ENCODE measurements around the gene ABL2. TPM values are rescaled to one million over a fixed set of nuclear protein-coding genes. Genes with fewer than 3 reads are reported as not detected.
"Not testable (repeated sequence)": the region's sequence is repeated elsewhere in the genome, so short reads cannot be mapped to it uniquely, and the experiment has no call there.

Gene ABL2
- total and polyA plus RNA-seq, 7 donors, result 1.2 to 32.6 (median 10.3) TPM

DNA sequence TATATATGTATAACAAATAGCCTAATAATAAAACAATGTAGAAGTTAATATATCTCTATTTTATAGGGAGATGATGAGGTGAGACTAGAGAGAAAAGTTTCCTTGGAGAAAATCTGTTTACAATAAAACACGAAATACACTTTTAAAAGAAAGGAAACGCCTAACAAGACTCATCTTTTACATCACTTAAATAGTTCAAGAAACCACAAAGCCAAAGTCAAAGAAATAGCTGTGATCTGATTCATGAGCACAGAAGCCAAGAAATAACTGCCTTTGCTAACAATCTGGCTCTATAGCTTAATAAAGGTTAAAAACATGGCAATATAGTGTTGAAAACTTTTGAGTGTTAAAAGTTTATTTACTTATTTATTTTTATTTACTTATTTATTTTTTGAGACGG, 86.2 kb downstream of the ABL2 start:
- H3K27ac ChIP-seq, result peak overlapping the region; percentile 51 to 74 (median 70)
- H3K4me3 ChIP-seq, result peak overlapping the region in 1 of 4 donors; percentile 23
- H3K4me1 ChIP-seq, result peaks cover 0 to 51% (median 30%) of the 10 kb centered on the region in 4 donors
- H3K27me3 ChIP-seq, result no peaks in the 10 kb centered on the region
- WGBS, 2 donors, result 59 to 79% methylated on average over 3 of the region's 3 CpGs
- no peak for DNase-seq
- TF ChIP-seq, protein P1, sequence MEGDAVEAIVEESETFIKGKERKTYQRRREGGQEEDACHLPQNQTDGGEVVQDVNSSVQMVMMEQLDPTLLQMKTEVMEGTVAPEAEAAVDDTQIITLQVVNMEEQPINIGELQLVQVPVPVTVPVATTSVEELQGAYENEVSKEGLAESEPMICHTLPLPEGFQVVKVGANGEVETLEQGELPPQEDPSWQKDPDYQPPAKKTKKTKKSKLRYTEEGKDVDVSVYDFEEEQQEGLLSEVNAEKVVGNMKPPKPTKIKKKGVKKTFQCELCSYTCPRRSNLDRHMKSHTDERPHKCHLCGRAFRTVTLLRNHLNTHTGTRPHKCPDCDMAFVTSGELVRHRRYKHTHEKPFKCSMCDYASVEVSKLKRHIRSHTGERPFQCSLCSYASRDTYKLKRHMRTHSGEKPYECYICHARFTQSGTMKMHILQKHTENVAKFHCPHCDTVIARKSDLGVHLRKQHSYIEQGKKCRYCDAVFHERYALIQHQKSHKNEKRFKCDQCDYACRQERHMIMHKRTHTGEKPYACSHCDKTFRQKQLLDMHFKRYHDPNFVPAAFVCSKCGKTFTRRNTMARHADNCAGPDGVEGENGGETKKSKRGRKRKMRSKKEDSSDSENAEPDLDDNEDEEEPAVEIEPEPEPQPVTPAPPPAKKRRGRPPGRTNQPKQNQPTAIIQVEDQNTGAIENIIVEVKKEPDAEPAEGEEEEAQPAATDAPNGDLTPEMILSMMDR (IDR thresholded peaks at IDR 0.05), result no peak
- TF ChIP-seq EP300 (IDR thresholded peaks at IDR 0.05), result no peak
- TF ChIP-seq POLR2AphosphoS5 (IDR thresholded peaks at IDR 0.05), result no peak
- TF ChIP-seq POLR2A (IDR thresholded peaks at IDR 0.05), result no peak
- intact Hi-C loops (cut with DNase I), result no loop called here
- no peaks in the 10 kb centered on the region for H3K36me3 ChIP-seq
- no peaks in the 10 kb centered on the region for H3K9me3 ChIP-seq

DNA sequence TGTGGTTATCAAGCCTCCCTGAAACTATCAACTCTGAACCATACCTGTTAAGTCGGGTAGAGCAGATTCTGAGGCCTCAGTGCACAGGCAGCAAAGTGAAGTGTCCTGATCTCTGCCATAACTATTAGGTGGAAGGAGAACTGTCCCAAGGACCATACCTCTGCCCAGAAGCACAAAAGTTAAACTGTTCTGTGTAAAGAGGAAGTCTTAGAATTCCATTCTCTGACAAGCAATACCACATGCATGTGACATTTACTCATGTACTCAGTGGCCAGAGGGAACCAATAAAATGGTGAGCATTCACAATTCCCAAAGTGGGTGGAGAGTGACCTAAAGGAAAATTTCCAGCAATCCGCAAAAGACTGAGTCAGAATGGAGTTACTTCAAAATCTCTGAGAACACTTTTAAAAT, 86.6 kb downstream of the ABL2 start:
- no peaks in the 10 kb centered on the region for H3K36me3 ChIP-seq
- 72 to 88% methylated on average over 2 of the region's 2 CpGs for WGBS, 2 donors
- peak overlapping the region; percentile 51 to 74 (median 70) for H3K27ac ChIP-seq
- no peak for DNase-seq
- H3K4me1 ChIP-seq, result peaks cover 0 to 54% (median 33%) of the 10 kb centered on the region in 4 donors
- no peaks in the 10 kb centered on the region for H3K27me3 ChIP-seq
- TF ChIP-seq EP300 (IDR thresholded peaks at IDR 0.05), result peak in 1 of 4 donors; percentile 69
- TF ChIP-seq, protein P1 (IDR thresholded peaks at IDR 0.05), result no peak
- peak; percentile 60 to 91 (median 67) for TF ChIP-seq POLR2AphosphoS5 (IDR thresholded peaks at IDR 0.05)
- peak in 1 of 2 donors; percentile 29 for TF ChIP-seq POLR2A (IDR thresholded peaks at IDR 0.05)
- H3K9me3 ChIP-seq, result no peaks in the 10 kb centered on the region
- intact Hi-C loops (cut with DNase I), result no loop called here
- H3K4me3 ChIP-seq, result peak overlapping the region in 3 of 4 donors; percentile 13 to 26 (median 23)

DNA sequence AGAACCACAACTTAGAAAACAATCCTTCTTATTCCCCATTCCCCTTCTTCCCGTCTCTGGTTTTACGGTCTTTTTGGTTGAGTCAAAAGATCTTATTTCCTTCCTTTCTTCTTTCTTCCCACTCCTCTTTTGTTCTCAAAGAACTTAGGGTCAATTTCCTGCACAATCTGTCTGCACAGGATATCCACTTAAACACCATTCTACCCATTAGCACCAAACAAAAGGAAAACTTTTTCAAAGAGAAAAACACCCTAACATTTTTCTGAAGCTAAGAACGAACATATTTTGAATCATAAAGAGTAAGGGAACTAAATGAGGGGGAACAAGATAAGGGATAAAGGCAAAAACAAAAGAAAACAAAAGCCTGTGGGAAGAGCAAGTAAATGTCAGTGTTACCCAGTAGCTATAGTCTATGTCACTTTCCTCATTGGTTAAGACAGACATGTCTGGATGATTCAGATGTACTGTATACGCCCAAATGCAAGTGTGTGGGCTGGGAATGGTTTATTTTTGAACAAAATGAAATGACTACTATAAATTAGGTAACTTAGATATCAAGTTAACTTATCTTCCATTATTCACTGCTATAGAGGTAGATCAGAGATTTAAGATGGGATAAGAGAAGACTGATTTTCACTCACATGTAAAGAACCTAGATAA, 87.8 kb downstream of the ABL2 start:
- peak overlapping the region in 3 of 4 donors; percentile 13 to 26 (median 23) for H3K4me3 ChIP-seq
- H3K36me3 ChIP-seq, result no peaks in the 10 kb centered on the region
- TF ChIP-seq, protein P1 (IDR thresholded peaks at IDR 0.05), result no peak
- TF ChIP-seq EP300 (IDR thresholded peaks at IDR 0.05) (no peak), POLR2AphosphoS5 (IDR thresholded peaks at IDR 0.05) (no peak), POLR2A (IDR thresholded peaks at IDR 0.05) (no peak)
- H3K27me3 ChIP-seq, result no peaks in the 10 kb centered on the region
- DNase-seq, result no peak
- 52 to 81% methylated on average over 4 of the region's 4 CpGs for WGBS, 2 donors
- H3K4me1 ChIP-seq, result peaks cover 0 to 57% (median 37%) of the 10 kb centered on the region in 4 donors
- intact Hi-C loops (cut with DNase I), result no loop called here
- peak overlapping the region; percentile 51 to 74 (median 70) for H3K27ac ChIP-seq
- no peaks in the 10 kb centered on the region for H3K9me3 ChIP-seq

DNA sequence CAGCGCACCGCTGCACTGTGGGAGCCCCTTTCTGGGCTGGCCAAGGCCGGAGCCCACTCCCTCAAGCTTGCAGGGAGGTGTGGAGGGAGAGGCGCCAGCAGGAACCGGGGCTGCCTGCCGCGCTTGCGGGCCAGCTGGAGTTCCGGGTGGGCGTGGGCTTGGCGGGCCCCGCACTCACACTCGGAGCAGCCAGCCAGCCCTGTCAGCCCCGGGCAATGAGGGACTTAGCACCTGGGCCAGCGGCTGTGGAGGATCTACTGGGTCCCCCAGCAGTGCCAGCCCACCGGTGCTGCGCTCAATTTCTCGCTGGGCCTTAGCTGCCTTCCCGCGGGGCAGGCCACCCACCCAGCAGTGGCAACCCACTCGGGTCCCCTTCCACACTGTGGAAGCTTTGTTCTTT, 90.7 kb downstream of the ABL2 start:
- H3K4me3 ChIP-seq; H3K27me3 ChIP-seq; H3K9me3 ChIP-seq; intact Hi-C loops (cut with DNase I); H3K27ac ChIP-seq; H3K36me3 ChIP-seq; DNase-seq: not testable (repeated sequence)
- WGBS, 2 donors, result 97 to 98% methylated on average over 21 of the region's 21 CpGs
- H3K4me1 ChIP-seq, result peaks cover 0 to 52% (median 35%) of the 10 kb centered on the region in 4 donors

DNA sequence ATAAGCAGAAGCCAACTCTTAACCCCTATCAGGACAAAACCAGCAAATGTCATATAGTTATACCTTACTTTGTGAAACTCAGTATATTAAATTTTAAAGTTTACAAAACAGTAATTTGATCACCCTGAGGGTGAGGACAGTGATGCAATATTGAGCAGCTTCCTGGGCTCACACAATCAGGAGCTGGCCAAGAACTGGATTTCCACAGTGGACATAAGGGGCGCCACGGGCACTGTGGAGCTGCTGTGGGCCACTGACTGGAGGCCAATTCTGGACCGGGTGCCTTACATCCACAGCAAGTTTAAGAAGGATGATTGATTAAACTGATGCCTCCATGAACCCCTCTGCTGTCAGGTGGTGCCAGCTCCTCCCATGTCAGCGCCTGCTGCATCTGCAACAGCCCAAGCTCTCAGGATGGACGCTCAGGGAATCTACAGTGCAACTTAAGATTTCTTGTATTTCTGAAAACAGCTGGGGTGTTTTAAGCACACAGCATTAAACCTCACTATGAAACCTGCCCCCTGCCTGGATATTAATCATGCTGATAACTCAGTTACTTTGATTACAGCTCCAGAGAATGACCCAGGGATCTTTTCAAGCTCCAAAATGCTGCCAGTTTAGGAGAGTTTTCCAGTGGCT, 91.7 kb downstream of the ABL2 start:
- no peak for TF ChIP-seq POLR2AphosphoS5 (IDR thresholded peaks at IDR 0.05)
- TF ChIP-seq, protein P1 (IDR thresholded peaks at IDR 0.05), result no peak
- TF ChIP-seq EP300 (IDR thresholded peaks at IDR 0.05), result no peak
- no peak for TF ChIP-seq POLR2A (IDR thresholded peaks at IDR 0.05)
- H3K4me3 ChIP-seq, result no peak overlapping the region
- H3K36me3 ChIP-seq, result no peaks in the 10 kb centered on the region
- 87 to 93% methylated on average over 5 of the region's 5 CpGs for WGBS, 2 donors
- no peaks in the 10 kb centered on the region for H3K27me3 ChIP-seq
- no peaks in the 10 kb centered on the region for H3K9me3 ChIP-seq
- DNase-seq, result no peak
- intact Hi-C loops (cut with DNase I), result no loop called here
- peaks cover 0 to 47% (median 26%) of the 10 kb centered on the region in 4 donors for H3K4me1 ChIP-seq
- no peak overlapping the region for H3K27ac ChIP-seq

DNA sequence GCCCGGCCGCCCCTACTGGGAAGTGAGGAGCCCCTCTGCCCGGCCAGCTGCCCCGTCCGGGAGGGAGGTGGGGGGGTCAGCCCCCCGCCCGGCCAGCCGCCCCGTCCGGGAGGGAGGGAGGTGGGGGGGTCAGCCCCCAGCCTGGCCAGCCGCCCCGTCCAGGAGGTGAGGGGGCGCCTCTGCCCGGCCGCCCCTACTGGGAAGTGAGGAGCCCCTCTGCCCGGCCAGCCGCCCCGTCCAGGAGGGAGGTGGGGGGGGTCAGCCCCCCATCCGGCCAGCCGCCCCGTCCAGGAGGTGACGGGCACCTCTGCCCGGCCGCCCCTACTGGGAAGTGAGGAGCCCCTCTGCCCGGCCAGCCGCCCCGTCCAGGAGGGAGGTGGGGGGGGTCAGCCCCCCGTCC, 93.8 kb downstream of the ABL2 start:
- intact Hi-C loops (cut with DNase I); H3K9me3 ChIP-seq; H3K36me3 ChIP-seq; DNase-seq; H3K4me3 ChIP-seq; H3K27me3 ChIP-seq; H3K27ac ChIP-seq: not testable (repeated sequence)
- 95 to 98% methylated on average over 25 of the region's 28 CpGs for WGBS, 2 donors
- H3K4me1 ChIP-seq, result peaks cover 0 to 28% (median 21%) of the 10 kb centered on the region in 4 donors

DNA sequence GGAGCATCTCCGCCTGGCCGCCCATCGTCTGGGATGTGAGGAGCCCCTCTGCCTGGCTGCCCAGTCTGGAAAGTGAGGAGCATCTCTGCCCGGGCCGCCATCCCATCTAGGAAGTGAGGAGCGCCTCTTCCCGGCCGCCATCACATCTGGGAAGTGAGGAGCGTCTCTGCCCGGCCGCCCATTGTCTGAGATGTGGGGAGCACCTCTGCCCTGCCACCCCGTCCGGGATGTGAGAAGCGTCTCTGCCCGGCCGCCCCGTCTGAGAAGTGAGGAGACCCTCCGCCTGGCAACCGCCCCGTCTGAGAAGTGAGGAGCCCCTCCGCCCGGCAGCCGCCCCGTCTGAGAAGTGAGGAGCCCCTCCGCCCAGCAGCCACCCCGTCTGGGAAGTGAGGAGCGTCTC, 94.3 kb downstream of the ABL2 start:
- 95 to 97% methylated on average over 23 to 25 of the region's 27 CpGs for WGBS, 2 donors
- intact Hi-C loops (cut with DNase I), result not testable (repeated sequence)

More for the DNA sequence above, 94.3 kb downstream of the ABL2 start:
- Histone ChIP-seq H3K4me1 (peaks cover 0 to 25% (median 19%) of the 10 kb centered on the region in 4 donors), H3K36me3 (peaks cover 0 to 11% (median 0%) of the 10 kb centered on the region in 4 donors)
- H3K9me3 ChIP-seq, H3K27me3 ChIP-seq, H3K4me3 ChIP-seq, H3K27ac ChIP-seq, DNase-seq: not testable (repeated sequence)
